ENCODE results near the gene MGAT4A. TPM values are rescaled to one million over a fixed set of nuclear protein-coding genes. Genes with fewer than 3 reads are reported as not detected.
"Not testable (repeated sequence)": the region's sequence is repeated elsewhere in the genome, so short reads cannot be mapped to it uniquely, and the experiment has no call there.

Gene MGAT4A
- polyA plus RNA-seq, 4 donors: 16.0 to 42.6 (median 29.3) TPM

DNA sequence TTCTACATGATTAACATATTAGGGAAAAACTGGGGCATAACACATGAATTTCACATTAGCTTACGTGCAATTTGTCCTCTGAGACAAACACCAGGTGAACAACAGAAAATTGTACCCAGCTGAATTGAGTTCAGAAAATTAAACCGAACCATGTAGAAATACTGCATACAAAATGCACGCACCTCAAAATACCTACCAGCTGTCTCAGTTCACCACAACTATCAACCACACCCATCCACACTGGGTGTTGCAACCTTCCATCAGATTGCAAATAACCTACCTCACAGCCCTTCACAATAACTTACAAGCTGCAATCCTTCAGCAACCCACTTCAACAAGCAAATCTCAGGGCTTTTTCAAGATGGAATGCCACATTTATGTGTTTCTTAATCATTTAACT is 66.6 kb downstream of the MGAT4A start:
- DNase-seq (ENCODE audit: low read depth in 4 of 4, low spot score in 3 of 4): no peak

- DNase-seq (ENCODE audit: low read depth in 4 of 4, low spot score in 3 of 4): no peak
These were observed 67.3 kb downstream of the MGAT4A start for GRCh38 chr2:98663511-98664090.

DNA sequence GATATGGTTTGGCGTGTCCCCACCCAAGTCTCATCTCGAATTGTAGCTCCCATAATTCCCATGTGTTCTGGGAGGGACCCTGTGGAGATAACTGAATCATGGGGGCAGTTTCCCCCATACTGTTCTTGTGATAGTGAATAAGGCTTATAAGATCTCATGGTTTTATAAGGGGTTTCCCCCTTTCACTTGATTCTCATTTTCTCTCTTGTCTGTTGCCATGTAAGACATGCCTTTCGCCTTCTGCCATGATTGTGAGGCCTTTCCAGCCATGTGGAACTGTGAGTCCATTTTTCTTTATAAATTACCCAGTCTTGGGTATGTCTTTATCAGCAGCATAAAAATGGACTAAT is 71.5 kb downstream of the MGAT4A start:
- not testable (repeated sequence) for DNase-seq (ENCODE audit: low read depth in 4 of 4, low spot score in 3 of 4)

DNA sequence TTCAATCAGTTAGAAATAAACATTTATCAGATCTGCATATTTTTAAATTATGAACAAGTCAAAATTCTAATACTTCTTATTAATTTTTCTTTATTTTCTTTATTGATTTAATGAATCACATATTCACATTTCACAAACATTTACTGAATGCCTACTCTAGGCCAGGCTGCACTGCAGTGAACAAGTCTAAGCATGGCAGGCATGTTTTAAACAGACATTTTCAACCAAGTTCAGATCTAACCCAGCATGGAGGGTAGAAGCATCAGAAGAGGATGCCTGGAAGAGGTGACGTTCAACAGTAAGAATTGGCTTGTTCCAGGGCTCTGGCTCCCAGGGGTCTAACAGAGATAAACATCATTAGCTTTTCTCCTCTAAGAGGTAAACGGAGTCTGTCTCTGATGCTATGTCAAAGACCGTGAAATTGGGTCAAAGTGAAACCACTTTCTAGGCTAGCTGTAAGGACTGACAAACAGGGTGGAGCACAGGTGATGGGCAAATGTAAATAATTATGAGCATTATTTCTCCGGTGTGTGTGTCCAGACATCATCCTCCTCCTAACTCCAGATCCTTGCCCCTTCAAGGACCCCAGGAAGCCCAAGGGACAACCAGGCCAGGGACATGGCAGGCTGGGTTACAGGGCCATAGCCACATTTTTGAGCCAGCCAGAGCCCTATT is 72.0 kb downstream of the MGAT4A start:
- DNase-seq (ENCODE audit: low read depth in 4 of 4, low spot score in 3 of 4): no peak

DNA sequence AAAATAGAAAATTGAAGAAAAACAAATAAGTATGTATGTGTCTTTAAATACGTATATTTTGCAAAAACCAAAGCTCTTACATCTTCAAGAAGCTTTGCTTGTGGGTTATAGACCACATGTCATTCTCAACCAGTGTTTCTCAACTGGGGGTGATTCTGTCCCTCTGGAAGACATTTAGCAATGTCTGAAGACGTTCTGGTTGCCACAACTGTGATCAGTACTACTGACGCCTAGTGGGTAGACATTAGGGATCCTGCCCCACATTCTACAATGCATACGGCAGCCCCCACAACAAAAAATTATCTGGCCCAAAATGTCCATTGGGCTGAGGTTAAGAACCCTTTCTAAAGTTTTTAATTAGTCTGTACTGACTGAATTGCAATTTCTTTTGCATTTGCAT is 74.1 kb downstream of the MGAT4A start:
- no peak for DNase-seq (ENCODE audit: low read depth in 4 of 4, low spot score in 3 of 4)

- no peak for DNase-seq (ENCODE audit: low read depth in 4 of 4, low spot score in 3 of 4)
These were observed 76.0 kb downstream of the MGAT4A start for GRCh38 chr2:98654699-98655495.

DNA sequence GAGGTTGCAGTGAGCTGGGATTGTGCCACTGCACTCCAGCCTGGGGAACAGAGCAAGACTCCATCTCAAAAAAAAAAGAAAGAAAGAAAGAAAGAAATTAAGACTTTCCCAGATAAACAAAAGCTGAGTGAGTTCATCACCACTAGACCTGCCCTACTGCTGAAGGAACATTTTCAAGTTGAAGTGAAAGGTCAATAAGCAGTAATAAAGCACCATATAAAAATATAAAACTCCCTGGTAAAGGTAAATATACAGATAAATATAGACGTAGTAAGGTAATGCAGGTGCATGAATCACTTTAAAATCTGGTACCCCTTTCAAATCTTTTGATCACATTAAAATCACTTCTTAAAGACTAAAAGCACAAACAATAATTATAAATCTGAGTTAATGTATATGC is 79.9 kb downstream of the MGAT4A start:
- no peak for DNase-seq (ENCODE audit: low read depth in 4 of 4, low spot score in 3 of 4)

DNA sequence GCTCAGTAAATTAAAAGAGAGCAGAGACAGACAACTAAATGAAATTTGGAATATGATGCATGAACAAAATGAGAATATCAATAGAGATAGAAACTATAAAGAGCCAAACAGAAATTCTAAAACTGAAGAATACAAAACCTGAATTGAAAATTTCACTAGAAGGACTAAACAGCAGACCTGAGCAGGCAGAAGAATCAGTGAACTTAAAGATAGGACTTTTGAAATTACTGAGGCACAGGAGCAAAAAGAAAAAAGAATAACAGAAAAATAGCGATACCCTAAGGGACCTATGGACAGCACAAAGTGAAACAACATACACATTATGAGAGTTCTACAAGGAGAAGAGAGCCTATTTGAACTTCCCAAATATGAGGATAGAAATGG is 80.9 kb downstream of the MGAT4A start:
- no peak for DNase-seq (ENCODE audit: low read depth in 4 of 4, low spot score in 3 of 4)

DNA sequence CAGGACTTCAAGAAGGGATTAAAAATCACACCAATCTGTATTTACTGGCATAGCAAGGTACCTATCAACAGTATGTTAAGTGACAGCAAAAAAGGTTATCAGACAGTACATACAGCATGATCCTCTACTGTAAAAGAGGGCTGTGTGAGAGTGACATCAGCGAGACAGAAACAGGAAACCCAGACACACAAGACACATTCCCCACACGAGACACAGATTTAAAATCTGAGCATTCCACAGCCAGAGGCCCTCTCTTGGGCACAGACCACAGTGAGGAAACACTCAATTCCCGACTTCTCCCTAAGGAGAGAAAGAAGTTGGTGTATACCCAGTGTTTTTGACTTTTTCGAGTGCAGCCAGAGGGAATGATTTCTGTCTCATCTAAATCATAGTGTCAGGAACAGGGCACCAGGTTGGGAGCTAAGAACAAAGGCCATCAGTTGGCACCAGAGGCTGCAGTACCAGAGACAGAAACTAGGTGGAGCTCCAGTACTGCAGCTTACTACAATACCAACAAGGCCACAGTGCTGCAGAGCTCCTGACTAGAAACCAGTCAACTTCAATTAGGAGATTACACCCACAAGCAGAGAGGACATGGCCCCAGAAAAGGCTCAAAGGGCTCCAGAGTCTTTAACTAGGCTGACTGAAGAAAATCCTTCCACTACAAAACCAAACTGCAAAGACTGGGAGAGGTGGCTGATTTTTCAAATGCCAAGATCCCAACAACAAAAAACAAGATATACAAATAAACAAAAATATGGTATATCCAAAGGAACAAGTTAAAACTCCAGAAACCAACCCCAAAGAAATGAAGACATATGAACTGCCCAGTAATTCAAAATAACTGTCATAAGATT is 81.6 kb downstream of the MGAT4A start:
- peak; percentile 53 to 65 (median 62) for DNase-seq (ENCODE audit: low read depth in 4 of 4, low spot score in 3 of 4)

DNA sequence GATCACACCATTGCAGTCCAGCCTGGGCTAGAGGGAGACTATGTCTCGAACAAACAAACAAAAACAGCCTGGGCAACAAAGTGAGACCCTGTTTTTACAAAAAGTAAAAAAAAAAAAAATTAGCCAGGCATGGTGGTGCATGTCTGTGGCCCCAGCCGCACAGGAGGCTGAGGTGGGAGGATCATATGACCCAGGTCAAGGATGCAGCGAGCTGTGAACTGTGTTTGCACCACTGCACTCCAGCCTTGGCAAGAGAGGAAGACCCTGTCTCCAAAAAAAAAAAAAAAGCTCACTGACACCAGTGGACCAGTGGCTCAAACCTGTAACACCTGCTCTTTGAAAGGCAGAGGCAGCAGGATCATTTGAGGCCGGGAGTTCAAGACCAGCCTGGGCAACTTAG is 82.5 kb downstream of the MGAT4A start:
- DNase-seq (ENCODE audit: low read depth in 4 of 4, low spot score in 3 of 4): no peak

DNA sequence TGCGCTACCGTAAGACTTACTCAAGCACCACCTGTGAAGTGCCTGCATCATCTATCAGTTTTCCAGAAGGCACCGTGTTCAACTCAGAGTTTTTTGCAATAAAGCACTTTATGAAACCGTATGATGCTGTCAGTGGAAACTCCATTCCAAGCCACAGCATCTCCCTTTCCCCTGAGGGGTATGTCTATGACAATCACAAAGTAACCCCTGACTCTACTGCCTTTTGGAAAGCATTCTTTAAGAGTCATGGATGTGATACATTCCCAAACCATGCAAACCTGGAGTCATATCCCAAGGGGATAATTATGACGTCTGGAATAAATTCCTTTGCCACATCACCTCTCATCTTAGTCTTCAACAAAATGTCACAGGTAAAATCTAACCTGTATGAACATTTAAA is 83.3 kb downstream of the MGAT4A start:
- DNase-seq (ENCODE audit: low read depth in 4 of 4, low spot score in 3 of 4): no peak

DNA sequence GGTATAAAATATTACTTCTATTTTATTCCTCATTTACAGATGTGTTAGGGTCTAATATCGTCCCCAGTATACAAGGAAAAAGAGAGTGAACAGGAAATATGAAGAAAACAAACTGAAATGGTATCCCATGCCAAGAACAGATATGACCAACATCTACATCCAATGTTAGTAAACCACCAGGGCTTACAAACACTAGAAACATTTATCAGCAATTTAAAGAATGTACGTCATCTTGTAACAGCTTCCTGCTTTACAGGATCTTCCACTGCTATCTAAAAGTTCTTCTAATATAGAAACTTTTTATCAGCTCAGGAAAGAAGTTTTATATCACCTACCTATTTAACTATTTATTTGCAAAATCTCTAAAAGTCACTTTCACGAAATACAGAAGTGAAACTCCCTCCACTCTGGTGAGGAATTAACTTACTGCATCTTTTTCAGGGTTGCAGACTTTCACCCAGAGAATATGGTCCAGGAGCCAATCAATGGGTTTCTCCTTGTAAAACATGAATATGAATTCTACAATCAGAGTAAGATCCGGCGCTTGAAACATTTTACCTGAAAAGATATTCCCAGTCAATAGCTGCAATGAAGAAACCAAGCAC is 87.3 kb downstream of the MGAT4A start:
- no peak for DNase-seq (ENCODE audit: low read depth in 4 of 4, low spot score in 3 of 4)

DNA sequence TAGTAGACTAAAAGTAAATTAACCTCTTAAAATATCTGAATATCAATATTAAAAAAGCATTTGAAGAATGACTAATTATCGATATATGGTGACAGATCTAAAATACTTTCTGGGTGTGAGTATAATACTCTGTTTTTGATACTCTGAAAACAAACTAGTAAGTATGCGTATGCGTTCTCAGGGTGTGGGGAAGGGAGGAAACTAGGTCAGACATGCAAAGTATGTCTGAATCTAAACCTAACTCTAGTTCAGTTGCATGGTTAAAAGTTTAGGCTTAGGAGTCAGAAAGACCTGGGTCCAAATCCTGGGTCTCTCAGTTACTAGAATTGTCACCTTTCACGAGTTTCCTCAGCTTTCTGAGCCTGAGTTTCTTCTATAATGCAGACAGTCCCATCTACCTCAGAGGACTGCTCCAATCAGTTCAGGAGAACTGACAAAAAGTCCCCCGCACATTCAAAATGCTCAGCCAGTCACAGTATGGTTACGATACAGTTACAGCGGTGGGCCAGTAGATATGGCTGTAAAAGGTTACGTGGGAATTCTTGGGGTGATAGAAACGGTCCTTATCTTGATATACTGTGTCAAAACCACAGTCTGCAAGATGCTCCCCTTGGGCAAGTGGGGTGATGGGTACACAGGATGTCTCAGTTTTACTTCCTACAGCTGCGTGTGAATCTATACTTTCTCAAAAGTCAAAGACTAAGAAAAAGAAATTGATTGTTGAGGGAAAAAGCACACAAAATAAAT is 93.4 kb downstream of the MGAT4A start:
- no peak for DNase-seq (ENCODE audit: low read depth in 4 of 4, low spot score in 3 of 4)

DNA sequence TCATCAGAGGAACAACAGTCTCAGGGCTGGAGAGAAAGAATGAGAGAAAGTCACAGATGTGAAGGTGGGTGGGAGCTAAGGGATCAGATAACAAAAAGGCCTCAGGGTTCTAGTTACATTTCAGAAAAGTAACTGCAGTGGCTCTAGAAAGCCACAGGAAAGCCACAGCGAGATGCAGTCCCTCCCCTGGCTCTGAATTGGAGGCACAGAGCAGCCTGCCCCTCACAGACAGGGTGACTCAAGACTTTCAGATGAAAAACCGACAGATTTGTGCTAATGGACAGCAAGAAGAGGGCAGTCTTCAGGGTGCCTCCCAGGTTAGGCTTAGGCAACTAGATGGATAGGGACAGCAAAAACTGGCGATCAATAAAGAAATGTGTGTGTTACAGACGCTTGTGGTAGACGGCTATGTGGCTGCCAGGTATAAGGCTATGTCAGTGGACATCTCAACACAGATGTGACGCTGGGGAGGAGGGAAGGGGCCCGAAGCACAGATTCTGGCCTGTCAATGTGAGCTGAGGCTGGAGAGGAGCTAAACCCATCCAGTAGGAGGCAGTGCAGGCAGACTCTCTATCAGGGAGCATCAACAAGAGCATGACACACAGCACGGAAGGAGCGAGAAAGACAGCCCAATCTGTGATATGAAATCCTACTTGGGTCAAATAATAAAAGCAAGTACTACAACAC is 96.4 kb downstream of the MGAT4A start:
- no peak for DNase-seq (ENCODE audit: low read depth in 4 of 4, low spot score in 3 of 4)

GRCh38 chr2:98632351-98632750 is 98.6 kb downstream of the MGAT4A start:
- DNase-seq (ENCODE audit: low read depth in 4 of 4, low spot score in 3 of 4): no peak

DNA sequence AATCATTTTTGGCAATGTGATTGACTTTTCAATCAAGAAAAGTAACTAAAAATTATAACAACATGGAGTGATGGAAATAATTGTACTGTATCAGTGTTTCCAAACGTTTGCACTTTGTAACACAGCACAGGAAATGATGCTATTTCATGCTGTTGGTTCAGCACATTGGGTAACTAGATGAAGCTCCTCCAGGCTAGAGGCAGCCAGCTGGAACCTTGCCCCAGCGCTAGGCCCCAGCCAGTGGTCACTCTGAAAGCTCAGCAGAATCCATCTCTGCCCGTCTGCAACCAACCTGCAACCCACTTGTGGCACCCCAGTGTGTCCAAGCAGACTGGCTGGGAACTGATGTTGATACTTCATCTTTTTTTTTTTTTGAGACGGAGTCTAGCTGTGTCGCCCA is 107.3 kb downstream of the MGAT4A start:
- no peak for DNase-seq (ENCODE audit: low read depth in 4 of 4, low spot score in 3 of 4)

DNA sequence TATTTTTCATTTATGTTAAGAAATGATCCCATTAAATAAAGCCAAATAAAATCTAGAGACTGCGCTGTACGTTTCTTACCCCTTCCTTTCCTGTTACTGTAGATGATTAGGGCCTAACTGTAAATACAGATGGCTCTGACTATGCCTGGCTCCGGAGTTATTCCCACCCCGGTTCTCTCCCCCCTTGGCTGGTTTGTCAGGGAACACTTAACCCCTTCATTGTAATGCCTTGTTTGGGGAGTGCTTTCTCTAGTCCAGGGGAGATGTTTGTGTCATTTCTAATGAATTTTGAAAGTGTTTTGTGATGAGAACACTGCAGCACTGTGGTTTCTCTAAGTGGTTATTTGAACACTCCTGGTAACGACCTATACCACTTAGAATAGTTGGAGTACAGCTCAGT is 113.8 kb downstream of the MGAT4A start:
- no peak for DNase-seq (ENCODE audit: low read depth in 4 of 4, low spot score in 3 of 4)

DNA sequence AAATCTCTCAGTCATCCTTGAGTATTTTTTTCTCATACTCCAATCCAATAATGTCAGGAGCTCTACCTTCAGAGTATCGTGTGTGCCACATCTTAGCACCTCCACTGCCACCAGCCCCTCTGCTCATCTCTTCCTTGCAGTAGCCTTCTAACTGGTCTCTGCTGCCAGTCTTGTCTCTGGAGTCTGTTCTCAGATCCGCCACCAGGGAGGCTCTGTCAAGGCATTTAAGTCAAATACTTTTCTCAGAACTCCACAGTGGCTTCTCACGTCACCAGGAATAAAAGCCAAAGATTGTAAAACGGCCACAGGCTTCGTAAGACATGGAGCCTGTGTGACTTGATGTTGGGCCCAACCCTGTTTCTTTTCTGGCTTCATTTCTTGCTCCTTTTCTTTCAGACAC is 115.5 kb downstream of the MGAT4A start:
- DNase-seq (ENCODE audit: low read depth in 4 of 4, low spot score in 3 of 4): no peak

DNA sequence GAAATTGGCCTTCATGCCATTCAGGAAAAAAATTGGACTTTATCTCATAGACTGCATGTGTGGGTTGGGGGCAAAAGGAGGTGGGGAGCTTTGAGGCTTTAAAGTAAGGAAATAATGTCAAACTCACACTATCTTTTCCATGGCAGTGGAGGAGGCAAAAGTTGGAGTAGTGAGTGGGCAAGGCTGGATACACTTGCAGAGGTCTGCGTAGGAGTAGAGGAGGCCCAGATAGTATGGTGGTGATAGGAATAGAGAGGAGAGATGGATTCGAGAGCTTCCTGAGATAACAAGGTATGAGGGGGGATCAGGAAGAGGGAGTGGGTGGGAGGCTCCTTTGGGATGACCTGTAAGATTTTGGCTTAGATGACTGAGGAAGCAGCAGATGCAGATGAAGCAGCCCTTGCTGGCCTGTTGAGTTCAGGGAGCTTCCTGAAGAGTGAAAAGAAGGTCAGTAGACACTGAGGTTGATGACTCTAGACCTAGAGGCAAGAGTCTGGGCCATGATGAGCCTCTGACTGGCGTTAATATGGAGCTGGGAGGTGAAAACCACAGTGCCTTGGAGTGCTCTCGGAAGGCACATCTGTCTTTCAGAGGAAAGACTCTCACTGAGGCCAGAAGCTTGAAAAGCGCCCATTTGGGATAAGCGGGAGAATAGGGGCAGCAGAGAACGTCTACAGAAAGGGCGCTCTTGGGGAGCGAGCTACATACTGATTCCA is 116.8 kb downstream of the MGAT4A start:
- DNase-seq (ENCODE audit: low read depth in 4 of 4, low spot score in 3 of 4): no peak

Data from left renal pelvis (tissue), 4 donors.